ENCODE data around the gene GCK.

GCK gene

DNA sequence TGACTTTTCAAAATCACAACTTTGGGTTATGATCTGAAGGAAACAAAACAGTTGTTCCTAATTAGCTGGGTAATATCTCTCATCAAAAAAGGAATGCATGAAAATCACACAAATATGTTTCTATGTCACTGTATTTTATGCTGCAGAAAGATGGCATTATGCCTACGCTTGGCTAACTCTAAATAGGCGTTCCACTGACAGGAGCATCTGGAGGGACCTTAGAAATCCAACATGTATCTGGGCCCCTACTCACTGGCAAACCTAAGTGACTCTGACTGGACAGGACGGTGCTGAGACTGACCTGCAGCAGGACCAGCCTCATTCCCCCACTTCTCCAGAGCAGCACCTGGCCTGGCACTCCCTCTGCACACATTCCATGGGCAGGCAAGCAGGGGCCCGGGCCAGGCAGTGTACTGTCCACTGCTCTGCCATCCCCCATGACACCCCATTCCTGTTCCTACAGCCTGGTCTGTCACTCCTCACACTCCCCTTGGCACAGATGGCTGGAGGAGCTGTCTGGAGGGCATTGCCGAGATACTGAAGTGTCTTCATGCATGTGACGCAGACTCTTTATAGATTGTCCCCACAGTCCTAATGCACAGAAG lies 45.5 kb downstream of the GCK start:
- no peaks in the 10 kb centered on the region for H3K4me1 ChIP-seq (ENCODE audit: low read depth, poor library complexity, severe bottlenecking)
- no peak overlapping the region for H2AFZ ChIP-seq (ENCODE audit: low read depth)
- H3K27ac ChIP-seq = no peak overlapping the region
- no peaks in the 10 kb centered on the region for H3K27me3 ChIP-seq (ENCODE audit: insufficient read depth, low read depth)
- TF ChIP-seq, protein P1, sequence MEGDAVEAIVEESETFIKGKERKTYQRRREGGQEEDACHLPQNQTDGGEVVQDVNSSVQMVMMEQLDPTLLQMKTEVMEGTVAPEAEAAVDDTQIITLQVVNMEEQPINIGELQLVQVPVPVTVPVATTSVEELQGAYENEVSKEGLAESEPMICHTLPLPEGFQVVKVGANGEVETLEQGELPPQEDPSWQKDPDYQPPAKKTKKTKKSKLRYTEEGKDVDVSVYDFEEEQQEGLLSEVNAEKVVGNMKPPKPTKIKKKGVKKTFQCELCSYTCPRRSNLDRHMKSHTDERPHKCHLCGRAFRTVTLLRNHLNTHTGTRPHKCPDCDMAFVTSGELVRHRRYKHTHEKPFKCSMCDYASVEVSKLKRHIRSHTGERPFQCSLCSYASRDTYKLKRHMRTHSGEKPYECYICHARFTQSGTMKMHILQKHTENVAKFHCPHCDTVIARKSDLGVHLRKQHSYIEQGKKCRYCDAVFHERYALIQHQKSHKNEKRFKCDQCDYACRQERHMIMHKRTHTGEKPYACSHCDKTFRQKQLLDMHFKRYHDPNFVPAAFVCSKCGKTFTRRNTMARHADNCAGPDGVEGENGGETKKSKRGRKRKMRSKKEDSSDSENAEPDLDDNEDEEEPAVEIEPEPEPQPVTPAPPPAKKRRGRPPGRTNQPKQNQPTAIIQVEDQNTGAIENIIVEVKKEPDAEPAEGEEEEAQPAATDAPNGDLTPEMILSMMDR (conservative IDR thresholded peaks at IDR 0.05; ENCODE audit: low read depth, low read length) = no peak
- H4K20me1 ChIP-seq (ENCODE audit: insufficient read depth) = no peaks in the 10 kb centered on the region
- no peaks in the 10 kb centered on the region for H3K79me2 ChIP-seq (ENCODE audit: insufficient read depth, low read depth)
- H3K4me3 ChIP-seq (IDR thresholded peaks at IDR 0.05; ENCODE audit: insufficient read depth, low read depth, low read length) = no peak overlapping the region
- H3K9ac ChIP-seq = no peak overlapping the region
- H3K36me3 ChIP-seq (ENCODE audit: insufficient read depth) = no peaks in the 10 kb centered on the region
- no peak overlapping the region for H3K4me2 ChIP-seq

DNA sequence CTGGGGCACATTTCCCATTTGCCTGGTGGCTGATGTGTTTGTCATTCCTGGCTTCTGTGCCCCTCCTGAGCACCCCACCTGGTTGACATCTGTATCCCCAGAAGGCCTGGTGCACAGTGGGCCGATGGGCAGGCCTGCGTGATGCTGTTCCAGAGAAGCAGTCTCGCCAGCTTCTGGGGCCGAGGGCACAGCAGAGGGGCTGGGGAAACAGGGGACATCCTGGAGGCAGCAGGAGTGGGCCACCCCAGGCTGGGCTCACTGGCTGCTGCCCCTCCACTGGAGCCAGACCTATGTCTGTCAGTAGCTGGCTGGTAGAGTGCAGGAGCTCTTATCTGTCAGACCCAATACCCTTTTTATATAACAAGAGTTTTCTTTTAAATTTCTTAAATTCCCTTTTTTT lies 47.2 kb downstream of the GCK start:
- Histone ChIP-seq H3K4me1 (ENCODE audit: low read depth, poor library complexity, severe bottlenecking) (no peaks in the 10 kb centered on the region), H4K20me1 (ENCODE audit: insufficient read depth) (no peaks in the 10 kb centered on the region), H3K4me3 (IDR thresholded peaks at IDR 0.05; ENCODE audit: insufficient read depth, low read depth, low read length) (no peak overlapping the region), H3K27me3 (ENCODE audit: insufficient read depth, low read depth) (no peaks in the 10 kb centered on the region), H3K36me3 (ENCODE audit: insufficient read depth) (no peaks in the 10 kb centered on the region), H2AFZ (ENCODE audit: low read depth) (no peak overlapping the region), H3K79me2 (ENCODE audit: insufficient read depth, low read depth) (no peaks in the 10 kb centered on the region), H3K27ac (no peak overlapping the region), H3K4me2 (no peak overlapping the region), H3K9ac (no peak overlapping the region)
- TF ChIP-seq, protein P1 (conservative IDR thresholded peaks at IDR 0.05; ENCODE audit: low read depth, low read length) = no peak

GRCh38 chr7:44141221-44141850 lies 47.9 kb downstream of the GCK start, which contains the start of gene MYL7:
TSS of gene MYL7 (minus strand) at chr7:44141332. CDS start at chr7:44141305, 27 bp downstream.
- no peak within 1 kb of the TSS for H3K4me3 ChIP-seq (IDR thresholded peaks at IDR 0.05; ENCODE audit: insufficient read depth, low read depth, low read length)
- H3K4me1 ChIP-seq (ENCODE audit: low read depth, poor library complexity, severe bottlenecking) = no peaks in the 10 kb centered on the region
- no peak within 1 kb of the TSS for H3K27ac ChIP-seq
- H3K79me2 ChIP-seq (ENCODE audit: insufficient read depth, low read depth) = no peaks in the 10 kb centered on the region
- no peak within 1 kb of the TSS for H3K4me2 ChIP-seq
- H4K20me1 ChIP-seq (ENCODE audit: insufficient read depth) = no peaks in the 10 kb centered on the region
- no peak within 1 kb of the TSS for H3K9ac ChIP-seq
- TF ChIP-seq, protein P1 (conservative IDR thresholded peaks at IDR 0.05; ENCODE audit: low read depth, low read length) = no peak
- no peaks in the 10 kb centered on the region for H3K36me3 ChIP-seq (ENCODE audit: insufficient read depth)
- no peak within 1 kb of the TSS for H2AFZ ChIP-seq (ENCODE audit: low read depth)
- no peaks in the 10 kb centered on the region for H3K27me3 ChIP-seq (ENCODE audit: insufficient read depth, low read depth)

DNA sequence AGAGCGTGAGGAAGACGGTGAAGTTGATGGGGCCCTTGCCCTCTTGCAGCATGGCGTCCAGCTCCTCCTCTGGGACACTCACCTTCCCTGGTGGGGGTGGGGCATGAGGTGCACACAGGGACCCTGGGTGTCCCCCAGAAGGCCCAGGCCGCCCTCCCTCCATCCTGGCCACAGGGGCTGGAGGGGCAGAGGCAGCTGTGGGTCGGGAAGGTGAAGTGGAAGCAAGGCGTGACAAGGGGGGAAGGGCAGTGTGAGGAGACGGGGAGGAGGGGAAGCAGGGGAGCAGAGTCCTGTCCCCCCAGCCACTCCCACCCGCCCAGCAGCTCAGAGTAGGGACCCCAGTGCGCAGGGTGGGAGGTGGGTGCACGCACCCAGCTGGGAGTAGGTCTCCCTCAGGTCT lies 48.9 kb downstream of the GCK start:
- no peaks in the 10 kb centered on the region for H3K36me3 ChIP-seq (ENCODE audit: insufficient read depth)
- no peak overlapping the region for H2AFZ ChIP-seq (ENCODE audit: low read depth)
- no peaks in the 10 kb centered on the region for H4K20me1 ChIP-seq (ENCODE audit: insufficient read depth)
- no peak overlapping the region for H3K4me3 ChIP-seq (IDR thresholded peaks at IDR 0.05; ENCODE audit: insufficient read depth, low read depth, low read length)
- no peaks in the 10 kb centered on the region for H3K4me1 ChIP-seq (ENCODE audit: low read depth, poor library complexity, severe bottlenecking)
- H3K27me3 ChIP-seq (ENCODE audit: insufficient read depth, low read depth) = no peaks in the 10 kb centered on the region
- TF ChIP-seq, protein P1 (conservative IDR thresholded peaks at IDR 0.05; ENCODE audit: low read depth, low read length) = no peak
- no peak overlapping the region for H3K4me2 ChIP-seq
- no peaks in the 10 kb centered on the region for H3K79me2 ChIP-seq (ENCODE audit: insufficient read depth, low read depth)
- no peak overlapping the region for H3K27ac ChIP-seq
- H3K9ac ChIP-seq = no peak overlapping the region

Measured in KMS-11 (cell line).